Endometrial microvascular endothelial cells (primary cell): ENCODE data around the gene EFL1. TPM values are rescaled to one million over a fixed set of nuclear protein-coding genes. Genes with fewer than 3 reads are reported as not detected.

Source experiments
- in situ Hi-C: cut with HindIII; loops from 2 replicates; pipeline ENCODE4 v1.10.0; 2017; ENCODE audit warnings: low sequenced_read_pairs, low pct_unique_long_range_greater_than_20kb; ENCODE audit errors: inconsistent ontology term
- total RNA-seq: library from RNA; depleted of rRNA; stranded (reverse); fragments of >200 nt; gene quantifications from one replicate; pipeline ENCODE4 v1.2.3, GENCODE V29; 2015; ENCODE audit errors: inconsistent ontology term

The EFL1 gene
- total RNA-seq, 1 donor from 2014 or later: 23.0 TPM

- in situ Hi-C loops: no loop called here
Measured at GRCh38 chr15:82177291-82178010, 85.1 kb downstream of the EFL1 start.

DNA sequence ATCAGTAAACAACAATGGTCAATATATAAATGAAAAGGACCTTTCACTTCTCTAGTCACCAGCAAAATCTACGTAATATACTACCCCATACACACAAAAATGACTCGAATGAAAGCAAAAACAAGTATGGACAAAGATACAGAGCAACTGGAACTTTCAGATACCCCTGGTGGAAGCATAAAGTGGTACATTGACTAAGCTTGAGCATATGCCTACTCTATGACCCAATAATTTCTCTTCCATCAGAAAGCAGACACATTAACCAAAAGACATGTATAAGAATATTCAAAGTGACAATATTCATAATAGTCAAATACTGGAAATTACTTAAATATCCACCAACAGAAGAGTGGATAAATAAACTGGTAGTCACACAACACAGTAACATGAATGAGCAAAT is 86.0 kb downstream of the EFL1 start:
- in situ Hi-C loops: no loop called here

DNA sequence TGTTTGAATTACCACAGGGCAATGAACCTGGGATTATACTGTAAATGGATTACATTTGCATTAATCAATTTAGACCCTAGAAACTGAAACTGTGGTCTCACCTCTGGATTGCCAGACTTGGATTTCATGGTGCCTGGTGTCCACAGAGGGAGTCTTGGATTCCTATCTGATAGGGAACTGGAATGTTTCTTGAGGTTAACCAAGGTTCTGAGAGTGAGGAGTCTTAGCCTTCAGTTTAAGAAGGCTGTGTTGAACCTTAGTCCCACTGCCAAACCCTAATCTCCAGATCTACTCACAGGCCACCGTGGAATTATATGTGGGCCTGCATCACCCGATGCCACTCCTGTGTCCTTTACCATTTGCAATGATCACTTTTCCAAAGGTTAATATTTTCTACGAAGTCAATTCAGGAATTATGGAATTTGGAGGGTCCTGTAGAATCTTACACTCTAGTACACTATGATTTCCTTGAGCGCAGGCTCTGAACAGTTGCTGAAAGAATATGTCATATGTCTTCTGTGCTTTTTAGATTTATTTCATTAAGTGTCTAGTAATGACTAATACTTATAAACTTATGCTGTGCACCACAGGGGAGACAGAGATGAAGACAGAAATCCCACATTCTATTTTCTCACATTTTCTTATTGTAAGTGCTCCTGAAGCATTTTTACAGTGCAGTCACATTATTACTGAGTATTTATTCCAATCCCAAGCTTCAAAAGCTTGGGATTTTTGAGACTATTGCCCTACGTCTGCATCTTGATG is 87.9 kb downstream of the EFL1 start:
- in situ Hi-C loops: no loop called here

- in situ Hi-C loops: no loop called here
Measured at GRCh38 chr15:82173108-82173507, 89.4 kb downstream of the EFL1 start.

- in situ Hi-C loops: no loop called here
Measured at GRCh38 chr15:82172506-82172905, 90.0 kb downstream of the EFL1 start.

DNA sequence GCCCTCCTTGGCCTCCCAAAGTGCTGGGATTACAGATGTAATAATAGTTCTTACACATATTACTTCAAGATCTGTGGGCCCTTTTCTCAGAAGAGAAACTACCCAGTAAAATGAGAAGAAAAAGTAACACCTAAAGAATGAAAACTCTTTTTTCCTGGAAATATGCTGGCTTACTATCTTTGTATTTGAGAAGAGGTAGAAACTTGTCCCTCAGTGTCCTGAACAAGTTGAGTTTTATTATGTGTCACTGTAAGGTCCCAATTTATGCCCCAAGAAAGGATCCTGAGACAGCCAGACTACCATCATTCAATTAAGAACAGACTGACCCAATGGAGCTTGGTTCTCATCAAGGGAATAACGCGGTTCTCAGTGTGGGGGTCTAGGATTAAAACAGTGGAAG is 93.8 kb downstream of the EFL1 start:
- in situ Hi-C loops: no loop called here

GRCh38 chr15:82168296-82168695 is 94.2 kb downstream of the EFL1 start:
- in situ Hi-C loops: no loop called here

DNA sequence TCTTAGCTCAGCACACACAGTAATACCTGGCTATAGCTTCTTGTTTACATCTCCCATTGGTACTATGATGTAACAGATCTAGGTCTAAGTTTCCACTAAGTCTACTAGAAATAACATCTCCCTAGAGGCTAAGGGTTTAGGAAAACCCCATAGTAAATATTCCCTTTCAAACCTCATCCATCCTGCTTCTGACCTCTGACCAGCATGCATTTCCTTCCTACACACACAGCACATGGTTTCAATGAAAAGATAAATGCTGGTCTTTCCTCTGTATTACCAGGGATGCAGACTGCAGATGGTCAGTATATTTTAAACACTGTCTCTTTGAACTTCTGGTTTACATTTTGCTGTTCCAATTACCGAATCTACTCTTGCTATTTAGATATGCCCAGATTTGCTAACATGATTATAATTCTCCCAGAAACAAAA is 96.6 kb downstream of the EFL1 start:
- in situ Hi-C loops: no loop called here

- in situ Hi-C loops: no loop called here
Measured at GRCh38 chr15:82159922-82160321, 102.6 kb downstream of the EFL1 start.

DNA sequence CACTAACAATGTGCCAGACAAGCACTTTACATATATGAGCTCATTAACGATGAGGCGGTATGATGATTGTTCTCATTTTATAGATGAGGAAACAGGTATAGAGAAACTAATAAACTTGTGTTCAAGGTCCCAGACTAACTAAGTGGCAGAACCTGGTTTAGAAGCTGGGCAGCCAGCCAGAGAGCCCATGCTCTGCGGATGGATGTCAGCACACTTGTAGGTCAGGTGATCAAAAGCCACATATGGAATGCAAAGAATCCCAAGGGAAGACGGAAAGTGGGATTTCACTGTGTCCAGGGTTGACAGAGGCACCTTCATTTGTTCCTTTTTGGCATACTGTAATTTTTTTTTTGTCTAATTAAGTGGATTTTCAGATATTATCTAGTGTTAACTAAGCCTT is 103.7 kb downstream of the EFL1 start:
- in situ Hi-C loops: no loop called here

DNA sequence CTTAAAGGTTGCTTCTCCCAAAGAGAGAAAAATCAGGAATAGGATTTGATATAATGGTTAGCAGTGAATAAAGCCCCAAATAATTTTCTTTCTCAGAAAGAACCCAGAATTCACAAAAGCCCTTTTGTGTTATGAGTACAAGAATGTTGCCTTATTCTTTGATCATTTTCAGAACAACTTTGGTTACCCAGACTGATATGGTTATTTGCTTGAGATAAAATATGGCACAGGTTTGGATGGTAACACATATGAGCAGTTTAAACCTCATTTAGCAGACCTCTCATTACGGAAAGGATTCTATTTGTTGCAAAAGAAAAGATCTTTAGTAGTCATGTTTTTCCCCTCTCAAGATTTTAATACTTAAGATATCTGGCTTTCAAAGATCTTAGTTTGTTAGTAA is 111.9 kb downstream of the EFL1 start:
- in situ Hi-C loops: no loop called here

DNA sequence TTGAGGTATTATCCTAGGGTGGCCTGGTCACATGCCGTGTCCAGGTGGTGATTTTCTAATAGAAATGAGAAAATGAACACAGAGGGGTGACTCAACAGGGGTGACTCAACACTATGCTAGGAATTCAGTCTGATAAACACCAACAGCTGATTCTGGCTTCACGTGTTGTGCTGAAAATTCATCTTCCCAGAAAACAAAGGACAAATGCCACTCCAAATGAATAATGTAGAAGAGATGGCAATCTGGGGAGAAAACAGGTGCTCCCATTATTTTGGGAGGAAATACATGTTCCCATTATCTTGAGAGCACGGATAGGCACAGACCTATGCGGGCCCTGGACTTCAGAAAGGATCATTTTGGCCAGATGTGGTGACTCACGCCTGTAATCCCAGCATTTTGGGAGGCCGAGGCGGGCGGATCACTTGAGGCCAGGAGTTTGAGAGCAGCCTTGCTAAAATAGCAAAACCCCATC is 115.5 kb downstream of the EFL1 start:
- in situ Hi-C loops: no loop called here

GRCh38 chr15:82146576-82146975 is 116.0 kb downstream of the EFL1 start:
- in situ Hi-C loops: no loop called here

DNA sequence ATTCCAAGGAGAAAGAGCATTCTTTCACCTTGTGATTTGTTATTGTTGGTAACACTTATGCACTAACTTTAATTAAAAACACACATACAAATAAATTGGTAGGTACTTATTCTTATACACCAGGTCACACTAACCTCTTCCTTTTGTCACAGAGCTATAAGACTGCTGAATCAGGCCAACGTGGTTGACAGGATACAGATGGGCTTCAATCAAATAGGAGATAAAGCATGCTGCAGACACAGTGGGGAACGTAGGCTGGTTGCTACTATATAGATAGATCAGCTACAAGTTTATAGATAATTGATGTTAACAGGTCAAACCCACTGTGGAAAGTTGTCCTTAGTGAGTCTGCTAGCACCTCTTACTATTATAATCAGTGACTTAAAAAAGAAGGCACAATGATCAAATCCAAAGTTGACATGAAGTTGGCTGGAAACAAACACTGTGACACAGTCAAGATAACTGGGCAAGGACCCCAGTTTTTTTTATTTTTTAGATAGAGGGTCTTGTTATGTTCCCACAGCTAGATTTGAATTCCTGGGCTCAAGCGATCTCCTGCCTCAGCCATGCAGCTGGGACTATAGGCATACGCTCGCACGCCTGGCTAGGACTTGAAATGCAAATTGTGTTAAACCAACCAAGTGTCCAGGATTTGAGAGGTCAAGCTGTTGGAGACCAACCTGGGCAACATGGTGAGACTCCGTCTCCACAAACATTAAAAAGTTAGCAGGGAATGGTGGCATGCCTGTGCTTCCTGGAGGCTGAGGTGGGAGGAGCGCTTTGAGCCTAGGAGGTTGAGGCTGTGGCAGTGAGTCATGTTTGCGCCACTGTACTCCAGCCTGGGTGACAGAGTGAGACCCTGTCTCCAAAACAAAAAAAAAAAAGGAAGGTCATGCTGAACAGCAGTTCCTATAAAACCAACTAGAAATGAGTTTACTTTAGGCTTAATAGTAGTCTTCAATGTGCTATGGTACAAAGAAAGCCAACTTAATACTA is 118.8 kb downstream of the EFL1 start:
- in situ Hi-C loops: no loop called here

DNA sequence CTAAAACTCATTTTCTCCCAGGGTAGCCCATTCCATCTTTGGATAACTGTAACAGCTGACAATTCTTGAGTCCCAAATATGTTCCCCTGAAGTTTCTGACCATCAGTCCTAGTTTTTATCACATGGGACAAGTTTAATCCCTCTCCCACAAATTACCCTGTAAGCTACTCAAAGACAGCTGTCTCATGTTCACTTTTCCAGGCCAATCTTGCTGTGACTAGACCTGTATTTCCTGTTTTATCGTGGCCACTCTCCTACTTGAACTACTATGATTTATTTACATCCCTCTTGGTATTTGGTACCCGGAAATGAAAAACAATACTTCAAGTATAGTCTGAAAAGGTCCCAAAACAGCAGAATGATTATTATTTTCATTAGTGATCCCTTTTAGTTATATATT is 121.6 kb downstream of the EFL1 start:
- in situ Hi-C loops: no loop called here

DNA sequence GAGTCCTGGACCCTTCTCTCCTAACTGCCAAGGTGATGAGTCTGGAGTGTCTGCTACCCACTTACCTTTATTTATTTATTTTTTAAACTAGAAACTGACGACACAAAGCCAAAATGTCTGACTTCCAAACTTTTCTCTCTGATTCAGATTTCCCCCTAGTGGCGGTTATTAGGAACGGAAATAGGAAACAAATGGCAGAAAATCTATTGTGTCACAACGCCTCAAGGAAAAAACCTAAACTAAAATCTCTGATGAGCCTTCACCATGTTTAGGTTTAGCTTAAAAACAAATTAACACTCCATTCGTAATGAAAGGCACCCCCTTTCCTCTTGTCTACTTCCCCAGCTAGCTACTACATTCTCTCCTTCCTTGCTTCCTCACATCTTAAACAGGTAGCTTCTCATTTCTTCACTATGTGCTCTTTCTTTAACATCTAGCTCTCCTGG is 122.7 kb downstream of the EFL1 start:
- in situ Hi-C loops: no loop called here

DNA sequence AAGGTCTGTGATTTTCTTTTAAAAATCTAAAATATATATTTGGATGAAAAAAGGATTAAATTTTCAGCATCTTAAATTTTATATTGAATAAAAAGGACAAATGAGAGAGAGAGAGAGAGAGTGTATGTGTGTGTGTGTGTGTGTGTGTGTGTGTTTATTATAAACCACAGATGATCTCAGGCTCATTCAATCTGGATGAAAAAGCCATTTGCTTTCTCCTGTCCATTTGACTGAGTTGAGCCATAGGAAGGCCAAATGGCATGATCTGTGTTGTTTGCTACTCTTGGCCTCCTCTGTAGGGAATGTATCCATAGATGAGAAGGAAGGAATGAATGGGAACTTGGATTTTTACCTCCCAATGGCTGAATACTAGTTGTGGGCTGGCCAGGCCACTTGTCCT is 124.2 kb downstream of the EFL1 start:
- in situ Hi-C loops: no loop called here

DNA sequence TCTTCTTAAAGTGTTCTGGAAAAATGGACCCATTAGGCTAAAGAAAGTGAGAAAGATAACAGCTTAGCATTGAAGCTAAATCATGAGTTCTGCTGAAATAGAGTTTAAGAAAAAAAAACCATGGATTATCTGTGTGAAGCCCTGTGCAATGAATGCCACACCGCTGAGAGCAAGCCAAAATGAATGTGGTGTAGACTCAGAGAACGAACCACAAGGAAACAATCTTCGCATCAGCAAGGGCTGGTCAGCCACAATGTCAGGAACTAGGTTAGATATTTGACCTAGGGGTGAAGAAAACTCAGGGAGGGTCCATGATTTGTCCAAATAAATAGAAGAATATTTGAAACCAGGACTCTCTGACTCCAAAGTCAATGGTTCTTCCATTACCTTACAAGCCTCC is 125.3 kb downstream of the EFL1 start:
- in situ Hi-C loops: no loop called here

- in situ Hi-C loops: no loop called here
Measured at GRCh38 chr15:82136120-82136519, 126.4 kb downstream of the EFL1 start.
